Ovary (tissue), 3 donors: Measurements from ENCODE around the gene ARHGAP10.

ENCODE experiments used
- POLR2A ChIP-seq: fragments of 450-650 bp; IDR thresholded peaks from one replicate; pipeline ENCODE4 v1.6.1; 2017; ENCODE audit warnings: antibody characterized with exemption, mild to moderate bottlenecking, moderate library complexity
- TF ChIP-seq, protein P1 (sequence below), 3 donors: fragments of 450-650 bp in 2 of 3; fragments of 200-600 bp in 1 of 3; IDR thresholded peaks; one replicate each; pipeline versions ENCODE4 v1.5.1 to v1.8.0; 2016 to 2022; ENCODE audit warnings: antibody characterized with exemption in 3 of 3, mild to moderate bottlenecking in 1 of 3
- donor health status: DM: no; HTN: no; CAD: no.

DNA sequence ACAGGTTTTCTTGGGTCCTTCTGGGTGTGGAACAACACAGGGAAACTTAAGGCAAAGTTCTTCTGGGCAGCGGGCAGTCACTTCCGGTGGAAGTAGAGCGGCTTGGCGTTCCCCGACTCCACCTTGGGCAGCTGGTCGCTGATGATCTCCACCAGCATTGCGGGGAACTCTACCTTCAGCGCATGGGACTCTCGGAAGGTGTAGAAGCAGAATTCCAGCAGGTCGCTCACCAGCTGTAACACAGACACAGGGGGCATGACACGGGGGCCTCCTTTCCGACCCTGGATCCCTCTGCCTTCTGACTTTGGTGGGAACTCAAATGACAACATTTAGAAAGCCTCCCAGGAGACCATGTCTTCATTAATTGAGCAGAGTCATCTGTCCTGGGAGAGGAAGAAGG is 349.4 kb downstream of the ARHGAP10 start:
- TF ChIP-seq, protein P1, sequence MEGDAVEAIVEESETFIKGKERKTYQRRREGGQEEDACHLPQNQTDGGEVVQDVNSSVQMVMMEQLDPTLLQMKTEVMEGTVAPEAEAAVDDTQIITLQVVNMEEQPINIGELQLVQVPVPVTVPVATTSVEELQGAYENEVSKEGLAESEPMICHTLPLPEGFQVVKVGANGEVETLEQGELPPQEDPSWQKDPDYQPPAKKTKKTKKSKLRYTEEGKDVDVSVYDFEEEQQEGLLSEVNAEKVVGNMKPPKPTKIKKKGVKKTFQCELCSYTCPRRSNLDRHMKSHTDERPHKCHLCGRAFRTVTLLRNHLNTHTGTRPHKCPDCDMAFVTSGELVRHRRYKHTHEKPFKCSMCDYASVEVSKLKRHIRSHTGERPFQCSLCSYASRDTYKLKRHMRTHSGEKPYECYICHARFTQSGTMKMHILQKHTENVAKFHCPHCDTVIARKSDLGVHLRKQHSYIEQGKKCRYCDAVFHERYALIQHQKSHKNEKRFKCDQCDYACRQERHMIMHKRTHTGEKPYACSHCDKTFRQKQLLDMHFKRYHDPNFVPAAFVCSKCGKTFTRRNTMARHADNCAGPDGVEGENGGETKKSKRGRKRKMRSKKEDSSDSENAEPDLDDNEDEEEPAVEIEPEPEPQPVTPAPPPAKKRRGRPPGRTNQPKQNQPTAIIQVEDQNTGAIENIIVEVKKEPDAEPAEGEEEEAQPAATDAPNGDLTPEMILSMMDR (IDR thresholded peaks at IDR 0.05) = no peak
- no peak for TF ChIP-seq POLR2A
